ENCODE results near the gene ASB13.

- no peak for TF ChIP-seq BACH1 (IDR thresholded peaks at IDR 0.05; ENCODE audit: borderline replicate concordance)
- no peak for TF ChIP-seq CEBPZ (IDR thresholded peaks at IDR 0.05; ENCODE audit: low read depth, low read length)
- TF ChIP-seq ZZZ3 (IDR thresholded peaks at IDR 0.05; ENCODE audit: control insufficient read depth, insufficient read length, low read depth), result no peak
- no peak for TF ChIP-seq ESRRA (IDR thresholded peaks at IDR 0.05; ENCODE audit: low read length)
- TF ChIP-seq EP300 (IDR thresholded peaks at IDR 0.05; ENCODE audit: borderline replicate concordance in 1 of 2, control insufficient read depth in 1 of 2, low read depth in 2 of 2, low read length in 2 of 2), result no peak
- no peak for TF ChIP-seq MTA2 (IDR thresholded peaks at IDR 0.05; ENCODE audit: low read depth)
- no peak for TF ChIP-seq USF1 (IDR thresholded peaks at IDR 0.05; ENCODE audit: borderline replicate concordance, extremely low read length, insufficient read depth, low read depth, low read length)
- TF ChIP-seq EZH2 (IDR thresholded peaks at IDR 0.05; ENCODE audit: borderline replicate concordance, control insufficient read depth, low read depth, low read length), result no peak
- no peak for TF ChIP-seq CTCF (IDR thresholded peaks at IDR 0.05 in 2 of 3, conservative IDR thresholded peaks at IDR 0.05 in 1 of 3; ENCODE audit: control insufficient read depth in 2 of 3, extremely low read depth in 1 of 3, insufficient read depth in 1 of 3, low read depth in 3 of 3, low read length in 3 of 3)
- TF ChIP-seq CREB1 (IDR thresholded peaks at IDR 0.05; ENCODE audit: low read depth), result no peak
- no peak for TF ChIP-seq REST (IDR thresholded peaks at IDR 0.05; ENCODE audit: low read depth, low read length)
- TF ChIP-seq TCF7 (IDR thresholded peaks at IDR 0.05; ENCODE audit: borderline replicate concordance), result no peak
These were observed 54.3 kb downstream of the ASB13 start for GRCh38 chr10:5611899-5612680.
